ENCODE results near the gene PIN1. TPM values are rescaled to one million over a fixed set of nuclear protein-coding genes. Genes with fewer than 3 reads are reported as not detected.

PIN1 gene
- total and polyA plus RNA-seq, 2 of the 13 experiments (the other 11 are each of a cell fraction or from before 2014, with no cell fraction given): 31.9 to 72.0 TPM

DNA sequence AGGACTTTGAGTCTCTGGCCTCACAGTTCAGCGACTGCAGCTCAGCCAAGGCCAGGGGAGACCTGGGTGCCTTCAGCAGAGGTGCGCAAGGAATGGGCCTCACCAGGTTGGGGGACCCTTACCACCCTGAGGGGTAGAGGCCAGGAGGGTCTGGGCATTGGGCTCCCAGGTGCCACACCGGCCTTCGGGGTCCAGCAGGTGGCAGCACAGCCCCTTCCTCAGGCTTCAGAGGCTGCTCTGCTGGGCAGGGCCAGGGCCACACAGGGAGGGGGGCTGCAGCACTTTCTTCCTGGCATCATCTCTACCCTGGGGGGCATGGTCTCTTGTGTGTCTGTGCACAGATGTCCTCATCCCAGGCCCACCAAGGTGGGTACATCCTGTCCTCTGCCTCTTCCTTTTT lies 12.9 kb downstream of the PIN1 start:
- Histone ChIP-seq H3K9ac (ENCODE audit: insufficient read depth, low read depth, low read length) (no peak overlapping the region), H3K27ac (ENCODE audit: extremely low read length, insufficient read depth, low read length) (no peak overlapping the region), H3K4me2 (ENCODE audit: low read depth, low read length) (no peak overlapping the region), H3K36me3 (replicated peaks in 1 of 2; ENCODE audit: control insufficient read depth in 1 of 2, insufficient read depth in 2 of 2, low read length in 2 of 2) (peaks cover 14 to 29% of the 10 kb centered on the region in 2 experiments; a peak in 4 of 5 replicates), H2AFZ (ENCODE audit: low read length) (no peak overlapping the region), H3K79me2 (ENCODE audit: insufficient read depth, low read length) (no peaks in the 10 kb centered on the region), H4K20me1 (ENCODE audit: insufficient read depth, low read length) (no peaks in the 10 kb centered on the region), H3K9me3 (ENCODE audit: low read length) (no peaks in the 10 kb centered on the region), H3K4me1 (ENCODE audit: insufficient read depth, low read length) (peaks cover 10% of the 10 kb centered on the region), H3K27me3 (ENCODE audit: control insufficient read depth in 1 of 2, insufficient read depth in 2 of 2, low read length in 2 of 2) (no peaks in the 10 kb centered on the region), H3K4me3 (replicated peaks in 1 of 3; ENCODE audit: insufficient read depth in 1 of 3, low read depth in 2 of 3, low read length in 3 of 3) (no peak overlapping the region)
- peak; percentile 76 for ATAC-seq
- BruUV-seq (replicated peaks): no TSS peak
- WGBS (ENCODE audit: low lambda C conversion rate): 77% methylated on average over 3 of the region's 4 CpGs
- intact Hi-C loops (cut with micrococcal nuclease; ENCODE audit: unreplicated experiment) (no loop called here), in situ Hi-C loops (cut with HindIII; ENCODE audit: extremely low pct_ligation_motif_present, low pct_unique_long_range_greater_than_20kb) (loop anchor here (5.0 kb wide), 1 partner anchor 64 kb away; no protein-coding TSS in a partner anchor)
- ChIA-PET CTCF (ENCODE audit: low intra/inter-chr PET ratio, low total read pairs) (interaction anchor here (3.7 kb wide), 1 partner anchor 67 kb away, joined by 15 read pairs; no protein-coding TSS in a partner anchor), POLR2A (no interaction called here)
- DNase-seq (ENCODE audit: low spot score): no peak
- no peak for FAIRE-seq
- TF ChIP-seq TBX2 (CRISPR knock-in tag; IDR thresholded peaks at IDR 0.05; ENCODE audit: borderline replicate concordance) (peak; percentile 20; the same call in 1 of the 2 replicates), RAD21 (CRISPR knock-in tag; IDR thresholded peaks at IDR 0.05) (peak; percentile 64; the same call in 1 of the 2 replicates), XBP1 (CRISPR knock-in tag; IDR thresholded peaks at IDR 0.05) (no peak), STAG1 (CRISPR knock-in tag; IDR thresholded peaks at IDR 0.05) (peak; percentile 72), HNRNPL (IDR thresholded peaks at IDR 0.05; ENCODE audit: low read depth, low read length) (peak; percentile 75), MLLT10 (CRISPR knock-in tag; IDR thresholded peaks at IDR 0.05) (no peak), THAP11 (CRISPR knock-in tag; IDR thresholded peaks at IDR 0.05) (0 out of 2 replicates have a peak, but pooled peaks have one; percentile 12), NFIB (CRISPR knock-in tag; IDR thresholded peaks at IDR 0.05; ENCODE audit: borderline replicate concordance) (no peak), XRCC5 (optimal IDR thresholded peaks at IDR 0.05; ENCODE audit: low read length) (peak; percentile 57)
- TF ChIP-seq, protein P1, sequence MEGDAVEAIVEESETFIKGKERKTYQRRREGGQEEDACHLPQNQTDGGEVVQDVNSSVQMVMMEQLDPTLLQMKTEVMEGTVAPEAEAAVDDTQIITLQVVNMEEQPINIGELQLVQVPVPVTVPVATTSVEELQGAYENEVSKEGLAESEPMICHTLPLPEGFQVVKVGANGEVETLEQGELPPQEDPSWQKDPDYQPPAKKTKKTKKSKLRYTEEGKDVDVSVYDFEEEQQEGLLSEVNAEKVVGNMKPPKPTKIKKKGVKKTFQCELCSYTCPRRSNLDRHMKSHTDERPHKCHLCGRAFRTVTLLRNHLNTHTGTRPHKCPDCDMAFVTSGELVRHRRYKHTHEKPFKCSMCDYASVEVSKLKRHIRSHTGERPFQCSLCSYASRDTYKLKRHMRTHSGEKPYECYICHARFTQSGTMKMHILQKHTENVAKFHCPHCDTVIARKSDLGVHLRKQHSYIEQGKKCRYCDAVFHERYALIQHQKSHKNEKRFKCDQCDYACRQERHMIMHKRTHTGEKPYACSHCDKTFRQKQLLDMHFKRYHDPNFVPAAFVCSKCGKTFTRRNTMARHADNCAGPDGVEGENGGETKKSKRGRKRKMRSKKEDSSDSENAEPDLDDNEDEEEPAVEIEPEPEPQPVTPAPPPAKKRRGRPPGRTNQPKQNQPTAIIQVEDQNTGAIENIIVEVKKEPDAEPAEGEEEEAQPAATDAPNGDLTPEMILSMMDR (CRISPR knock-in tag; IDR thresholded peaks at IDR 0.05): peak; percentile 88
- TF ChIP-seq, protein P2, sequence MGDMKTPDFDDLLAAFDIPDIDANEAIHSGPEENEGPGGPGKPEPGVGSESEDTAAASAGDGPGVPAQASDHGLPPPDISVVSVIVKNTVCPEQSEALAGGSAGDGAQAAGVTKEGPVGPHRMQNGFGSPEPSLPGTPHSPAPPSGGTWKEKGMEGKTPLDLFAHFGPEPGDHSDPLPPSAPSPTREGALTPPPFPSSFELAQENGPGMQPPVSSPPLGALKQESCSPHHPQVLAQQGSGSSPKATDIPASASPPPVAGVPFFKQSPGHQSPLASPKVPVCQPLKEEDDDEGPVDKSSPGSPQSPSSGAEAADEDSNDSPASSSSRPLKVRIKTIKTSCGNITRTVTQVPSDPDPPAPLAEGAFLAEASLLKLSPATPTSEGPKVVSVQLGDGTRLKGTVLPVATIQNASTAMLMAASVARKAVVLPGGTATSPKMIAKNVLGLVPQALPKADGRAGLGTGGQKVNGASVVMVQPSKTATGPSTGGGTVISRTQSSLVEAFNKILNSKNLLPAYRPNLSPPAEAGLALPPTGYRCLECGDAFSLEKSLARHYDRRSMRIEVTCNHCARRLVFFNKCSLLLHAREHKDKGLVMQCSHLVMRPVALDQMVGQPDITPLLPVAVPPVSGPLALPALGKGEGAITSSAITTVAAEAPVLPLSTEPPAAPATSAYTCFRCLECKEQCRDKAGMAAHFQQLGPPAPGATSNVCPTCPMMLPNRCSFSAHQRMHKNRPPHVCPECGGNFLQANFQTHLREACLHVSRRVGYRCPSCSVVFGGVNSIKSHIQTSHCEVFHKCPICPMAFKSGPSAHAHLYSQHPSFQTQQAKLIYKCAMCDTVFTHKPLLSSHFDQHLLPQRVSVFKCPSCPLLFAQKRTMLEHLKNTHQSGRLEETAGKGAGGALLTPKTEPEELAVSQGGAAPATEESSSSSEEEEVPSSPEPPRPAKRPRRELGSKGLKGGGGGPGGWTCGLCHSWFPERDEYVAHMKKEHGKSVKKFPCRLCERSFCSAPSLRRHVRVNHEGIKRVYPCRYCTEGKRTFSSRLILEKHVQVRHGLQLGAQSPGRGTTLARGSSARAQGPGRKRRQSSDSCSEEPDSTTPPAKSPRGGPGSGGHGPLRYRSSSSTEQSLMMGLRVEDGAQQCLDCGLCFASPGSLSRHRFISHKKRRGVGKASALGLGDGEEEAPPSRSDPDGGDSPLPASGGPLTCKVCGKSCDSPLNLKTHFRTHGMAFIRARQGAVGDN (CRISPR knock-in tag; IDR thresholded peaks at IDR 0.05): peak; percentile 29; the same call in 1 of the 2 replicates
- TF ChIP-seq, protein P3, sequence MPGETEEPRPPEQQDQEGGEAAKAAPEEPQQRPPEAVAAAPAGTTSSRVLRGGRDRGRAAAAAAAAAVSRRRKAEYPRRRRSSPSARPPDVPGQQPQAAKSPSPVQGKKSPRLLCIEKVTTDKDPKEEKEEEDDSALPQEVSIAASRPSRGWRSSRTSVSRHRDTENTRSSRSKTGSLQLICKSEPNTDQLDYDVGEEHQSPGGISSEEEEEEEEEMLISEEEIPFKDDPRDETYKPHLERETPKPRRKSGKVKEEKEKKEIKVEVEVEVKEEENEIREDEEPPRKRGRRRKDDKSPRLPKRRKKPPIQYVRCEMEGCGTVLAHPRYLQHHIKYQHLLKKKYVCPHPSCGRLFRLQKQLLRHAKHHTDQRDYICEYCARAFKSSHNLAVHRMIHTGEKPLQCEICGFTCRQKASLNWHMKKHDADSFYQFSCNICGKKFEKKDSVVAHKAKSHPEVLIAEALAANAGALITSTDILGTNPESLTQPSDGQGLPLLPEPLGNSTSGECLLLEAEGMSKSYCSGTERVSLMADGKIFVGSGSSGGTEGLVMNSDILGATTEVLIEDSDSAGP (CRISPR knock-in tag; IDR thresholded peaks at IDR 0.05; ENCODE audit: borderline replicate concordance): peak; percentile 31; the same call in 1 of the 2 replicates
